ENCODE measurements around the gene MGA.

The MGA gene

DNA sequence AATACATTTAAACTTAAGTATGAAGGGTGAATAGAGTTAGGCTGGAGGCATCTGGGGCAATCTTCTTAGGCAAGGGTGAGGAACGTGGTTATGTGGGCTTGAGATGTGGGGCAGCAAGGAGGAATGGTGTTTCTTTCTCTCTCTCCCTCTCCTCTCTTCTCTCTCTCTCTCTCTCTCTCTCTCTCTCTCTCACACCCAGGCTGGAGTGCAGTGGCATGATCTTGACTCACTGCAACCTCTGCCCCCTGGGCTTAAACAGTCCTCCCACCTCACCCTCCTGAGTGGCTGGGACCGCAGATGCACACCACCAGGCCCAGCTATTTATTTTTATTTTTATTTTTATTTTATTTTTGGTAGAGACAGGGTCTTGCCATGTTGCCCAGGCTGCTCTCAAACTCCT is 4.0 kb upstream of the MGA start:
- no peak for DNase-seq (ENCODE audit: low read depth in 2 of 3, low spot score in 2 of 3)

DNA sequence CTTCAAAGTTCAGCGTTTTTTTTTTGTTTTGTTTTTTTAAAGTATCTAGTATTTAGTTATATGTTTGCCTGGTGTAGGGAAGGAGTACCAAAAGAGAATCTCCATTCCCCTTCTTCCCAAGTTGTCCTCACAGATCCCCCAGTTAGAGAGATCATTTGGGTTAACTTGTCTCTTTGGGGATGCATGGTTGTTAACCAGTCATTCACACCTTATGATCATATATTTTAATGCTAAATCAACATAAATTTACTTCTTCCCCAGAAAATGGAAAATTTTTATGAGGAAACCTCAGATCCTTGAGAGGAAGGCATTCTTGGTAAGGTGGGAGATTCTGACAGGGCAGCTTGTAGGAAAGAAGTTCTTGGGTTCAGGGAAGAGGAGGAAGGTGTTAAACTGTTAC is 1.5 kb upstream of the MGA start:
- DNase-seq (ENCODE audit: low read depth in 2 of 3, low spot score in 2 of 3) = no peak

DNA sequence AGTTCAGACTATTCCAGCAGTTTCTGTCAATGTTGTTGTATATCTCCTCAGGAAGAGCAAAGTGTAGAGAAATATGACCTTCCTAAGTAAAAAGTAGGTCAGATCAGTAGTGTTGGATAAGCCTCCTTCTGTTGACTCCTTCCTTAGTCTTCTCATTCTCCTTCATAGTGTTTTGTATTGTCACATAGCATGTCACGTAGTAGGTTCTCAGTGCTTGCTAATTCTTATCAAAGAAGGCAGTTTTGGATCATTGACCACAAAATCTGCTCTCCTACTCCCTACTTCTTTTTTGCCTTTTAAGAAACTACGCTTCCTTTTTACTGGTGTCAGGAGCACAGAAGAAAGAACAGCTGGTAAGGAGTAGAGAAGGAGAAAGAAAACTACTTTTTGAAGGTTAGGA is 1.0 kb upstream of the MGA start:
- DNase-seq (ENCODE audit: low read depth in 2 of 3, low spot score in 2 of 3) = no peak

DNA sequence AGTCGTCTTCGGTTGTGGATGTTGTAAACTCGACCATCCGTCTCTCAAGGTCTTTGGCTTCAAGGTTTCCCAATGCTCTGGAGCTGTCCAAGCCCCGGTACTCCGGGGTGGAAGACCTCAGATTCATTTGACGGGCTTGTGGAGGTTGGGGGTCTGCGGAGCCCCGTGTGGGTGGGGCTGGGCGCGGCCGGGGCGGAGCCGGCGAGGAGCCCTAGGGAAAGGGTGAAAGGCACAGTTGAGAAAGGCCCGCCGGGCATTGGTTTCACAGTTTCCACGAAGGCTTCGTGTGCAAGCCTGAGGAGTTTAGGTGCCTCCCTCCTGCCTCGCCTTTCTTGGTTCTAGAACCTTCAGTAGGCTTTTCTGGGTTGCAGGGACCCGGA is 360 bp upstream of the MGA start:
- DNase-seq (ENCODE audit: low read depth in 2 of 3, low spot score in 2 of 3) = no peak

DNA sequence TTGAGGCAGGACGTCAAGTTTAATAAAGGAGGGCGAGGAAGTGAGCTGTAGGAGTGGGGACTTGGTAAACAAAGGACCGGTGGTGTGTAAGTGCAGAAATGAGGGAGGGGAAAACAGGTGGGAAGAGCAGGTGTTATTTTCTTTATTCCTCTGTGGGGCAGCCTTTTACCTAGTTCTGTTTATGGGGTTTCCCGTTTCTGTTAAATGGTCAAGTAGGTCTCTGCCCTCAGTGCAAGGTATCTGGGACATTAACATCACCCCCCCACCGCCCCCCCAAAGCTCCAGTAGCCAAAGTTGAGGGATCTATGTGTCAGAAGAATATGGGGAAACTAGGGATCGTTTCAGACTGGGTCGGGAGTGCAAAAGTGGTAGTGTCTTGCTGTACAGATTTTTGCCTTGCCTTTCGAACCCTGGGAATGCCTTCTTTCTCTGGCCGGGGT is 893 bp downstream of the MGA start:
- no peak for DNase-seq (ENCODE audit: low read depth in 2 of 3, low spot score in 2 of 3)

DNA sequence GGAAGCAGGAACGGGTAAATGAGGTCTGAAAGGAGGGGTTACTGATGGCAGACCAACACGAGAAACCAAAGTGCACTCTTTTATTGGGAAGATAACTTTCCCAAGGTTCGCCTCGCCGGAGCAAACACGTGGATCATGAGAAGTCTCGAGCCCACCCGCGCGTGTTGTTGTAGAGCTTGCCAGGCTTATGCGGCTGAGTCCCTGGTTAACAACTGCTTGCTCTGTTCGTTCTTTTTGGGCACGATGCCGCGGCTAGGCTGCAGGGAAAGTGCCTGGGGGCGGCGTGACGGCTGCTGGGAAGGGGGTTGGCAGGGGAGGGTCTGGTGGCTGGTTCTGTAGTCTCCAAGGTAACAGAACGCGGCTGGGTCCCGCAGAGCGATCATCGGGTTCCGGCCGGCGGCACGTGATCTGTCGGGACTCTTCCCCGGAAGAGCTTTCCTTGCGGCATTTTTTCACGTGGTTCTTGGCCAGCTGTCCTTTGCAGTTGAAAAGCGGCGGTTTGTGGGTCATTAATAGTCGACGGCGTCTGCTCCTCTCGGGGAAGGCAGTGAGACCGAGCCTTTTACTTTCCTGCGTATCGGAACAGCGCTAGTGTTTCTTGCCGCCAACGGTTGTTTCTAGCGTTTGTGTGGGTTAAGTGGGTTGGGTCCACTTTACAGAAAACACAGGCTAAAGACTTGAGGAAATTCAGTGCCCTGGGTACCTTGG is 1.5 kb downstream of the MGA start:
- DNase-seq (ENCODE audit: low read depth in 2 of 3, low spot score in 2 of 3) = peak; percentile 21 to 42 (median 29)

DNA sequence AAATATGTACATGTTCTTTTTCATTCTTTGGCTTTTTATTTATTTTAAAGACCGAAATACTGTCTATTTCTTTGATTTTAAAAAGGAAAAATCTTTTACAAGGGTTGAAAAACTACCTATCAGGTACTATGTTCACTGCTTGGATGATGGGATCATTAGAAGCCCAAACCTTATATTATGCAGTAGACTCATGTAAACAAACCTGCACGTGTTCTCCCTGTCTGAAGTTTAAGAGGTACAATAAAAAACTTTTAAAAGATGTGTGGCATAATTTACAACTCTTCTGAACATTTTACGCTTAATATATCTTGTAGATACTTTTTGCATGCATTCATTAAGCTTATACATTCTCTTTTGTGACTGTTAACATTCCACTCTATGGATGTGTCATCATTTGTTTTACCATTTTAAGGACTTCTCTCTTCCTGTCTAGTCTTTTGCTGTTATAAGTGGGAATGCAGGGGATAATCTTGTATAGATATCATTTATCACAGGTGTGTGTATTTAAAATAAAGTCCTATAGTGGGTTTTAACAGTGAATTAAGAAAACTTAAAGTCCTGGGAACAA is 6.2 kb downstream of the MGA start:
- no peak for DNase-seq (ENCODE audit: low read depth in 2 of 3, low spot score in 2 of 3)

DNA sequence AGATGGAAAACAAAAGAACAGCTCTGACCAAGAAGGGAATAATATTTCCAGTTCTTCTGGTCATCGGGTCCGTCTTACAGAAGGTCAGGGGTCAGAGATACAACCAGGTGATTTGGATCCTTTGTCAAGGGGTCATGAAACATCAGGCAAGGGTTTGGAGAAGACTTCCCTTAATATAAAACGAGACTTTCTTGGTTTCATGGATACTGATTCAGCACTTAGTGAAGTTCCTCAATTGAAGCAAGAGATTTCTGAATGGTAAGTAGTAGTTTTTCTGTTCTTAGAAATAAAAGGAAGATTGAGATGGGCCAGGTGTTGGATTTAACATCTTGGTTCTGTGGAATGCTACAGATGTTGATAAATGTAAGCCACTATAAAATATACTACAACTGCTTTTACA is 9.5 kb downstream of the MGA start:
- no peak for DNase-seq (ENCODE audit: low read depth in 2 of 3, low spot score in 2 of 3)

DNA sequence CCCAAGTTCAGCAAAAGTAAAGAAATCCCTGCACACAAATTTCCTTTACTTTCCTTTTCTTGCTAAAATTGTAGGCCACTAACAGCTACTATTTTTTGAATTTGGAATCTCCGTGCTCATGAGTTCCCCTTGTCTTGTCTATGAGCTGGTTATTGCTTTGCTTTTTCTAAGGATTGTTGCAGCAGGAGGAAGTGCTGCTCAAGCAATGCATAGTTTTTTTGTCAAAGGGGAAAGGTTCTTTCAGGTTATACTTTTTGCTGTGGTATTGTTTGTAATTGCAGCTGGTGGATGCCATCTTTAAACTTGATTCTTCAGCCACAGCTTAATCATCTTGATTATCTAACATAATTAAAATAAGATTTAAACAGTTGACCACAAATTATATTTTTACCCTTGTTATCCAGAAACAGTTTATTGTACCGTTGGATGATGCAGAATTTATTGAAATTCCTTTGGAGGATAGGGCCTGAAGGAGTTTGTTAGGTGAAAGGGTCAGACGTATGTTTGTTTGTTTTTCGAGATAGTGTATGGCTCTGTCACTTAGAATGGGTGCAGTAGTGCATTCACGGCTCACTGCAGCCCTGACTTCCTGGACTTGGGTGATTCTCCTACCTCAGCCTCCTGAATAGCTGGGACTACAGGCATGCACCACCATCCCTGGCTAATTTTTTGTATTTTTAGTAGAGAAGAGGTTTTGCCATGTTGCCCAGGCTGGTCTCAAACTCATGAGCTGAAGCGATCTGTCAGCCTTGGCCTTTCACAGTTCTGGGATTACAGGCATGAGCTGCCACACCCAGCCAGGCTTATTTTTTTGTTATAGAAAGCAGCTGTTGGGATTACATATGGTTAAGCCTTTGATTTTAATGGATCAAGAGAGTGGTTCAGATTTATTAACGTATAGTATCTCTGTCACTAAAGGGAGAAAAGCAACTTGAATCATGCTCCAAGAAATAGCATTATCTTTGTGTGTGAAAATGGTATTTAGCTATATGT is 11.7 kb downstream of the MGA start:
- DNase-seq (ENCODE audit: low read depth in 2 of 3, low spot score in 2 of 3) = no peak

DNA sequence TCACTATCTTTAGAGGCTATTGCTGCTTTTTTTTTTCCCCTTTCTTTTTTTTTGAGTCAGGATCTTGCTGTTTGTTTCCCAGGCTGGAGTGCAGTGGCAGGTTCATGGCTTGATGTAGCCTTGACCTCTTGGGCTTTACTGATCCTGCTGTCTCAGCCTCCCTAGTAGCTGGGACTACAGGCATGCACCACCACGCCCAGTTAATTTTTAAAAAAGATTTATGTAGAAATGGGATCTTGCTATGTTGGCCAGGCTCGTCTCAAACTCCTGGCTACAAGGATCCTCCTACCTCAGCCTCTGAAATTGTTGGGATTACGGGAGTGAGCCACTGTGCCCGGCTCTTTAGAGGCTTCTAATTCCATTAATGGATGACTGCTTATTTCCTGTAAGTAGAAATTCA is 15.1 kb downstream of the MGA start:
- no peak for DNase-seq (ENCODE audit: low read depth in 2 of 3, low spot score in 2 of 3)

DNA sequence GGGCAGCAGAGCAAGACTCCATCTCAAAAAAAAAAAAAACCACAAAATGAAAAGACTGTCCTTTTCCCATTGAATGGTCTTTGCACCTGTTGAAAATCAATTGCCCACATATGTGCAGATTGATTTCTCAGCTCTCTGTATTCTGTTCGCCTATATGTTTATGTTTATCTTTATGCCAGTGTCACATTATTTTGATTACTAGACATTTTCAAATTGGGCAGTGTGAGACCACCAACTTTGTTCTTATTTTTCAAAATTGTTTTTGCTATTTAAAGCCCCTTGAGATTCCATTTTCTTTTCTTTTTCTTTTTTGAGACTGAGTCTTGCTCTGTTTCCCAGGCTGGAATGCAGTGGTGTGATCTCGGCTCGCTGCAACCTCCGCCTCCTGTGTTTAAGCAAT is 18.5 kb downstream of the MGA start:
- no peak for DNase-seq (ENCODE audit: low read depth in 2 of 3, low spot score in 2 of 3)

DNA sequence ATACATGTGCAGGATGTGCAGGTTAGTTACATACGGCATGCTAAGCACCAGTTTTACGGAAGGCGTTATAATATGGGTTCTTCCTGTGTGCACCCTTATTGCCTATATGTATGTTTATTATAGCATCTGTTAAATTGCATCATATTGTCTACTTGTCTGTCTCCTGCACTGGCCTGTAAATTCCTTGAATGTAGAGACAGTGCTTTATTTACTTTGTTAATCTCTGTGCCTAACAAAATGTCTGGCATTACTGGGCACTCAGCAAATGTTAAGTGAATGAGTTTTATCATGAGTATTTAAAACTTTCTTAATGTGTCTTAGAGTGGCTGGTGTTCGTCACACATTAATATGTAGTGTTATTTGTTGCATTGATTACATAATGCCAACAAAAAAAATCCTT is 23.8 kb downstream of the MGA start:
- no peak for DNase-seq (ENCODE audit: low read depth in 2 of 3, low spot score in 2 of 3)

DNA sequence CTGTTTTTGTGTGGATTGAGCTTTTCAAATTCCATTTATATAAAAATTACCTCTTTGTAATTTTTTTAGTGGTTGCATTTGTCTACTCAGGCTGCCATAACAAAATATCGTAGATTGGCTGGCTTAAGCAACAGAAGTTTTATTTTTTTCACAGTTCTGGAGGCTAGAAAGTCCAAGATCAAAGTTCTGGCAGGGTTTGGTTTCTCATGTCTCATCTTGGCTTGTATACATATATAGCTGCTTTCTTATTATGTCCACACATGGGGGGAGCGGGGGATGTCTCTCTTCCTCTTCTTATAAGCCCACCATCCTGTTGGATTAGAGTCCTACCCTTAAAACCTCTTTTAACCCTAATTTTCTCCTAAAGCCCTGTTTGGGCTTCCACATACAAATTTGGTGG is 28.5 kb downstream of the MGA start:
- no peak for DNase-seq (ENCODE audit: low read depth in 2 of 3, low spot score in 2 of 3)

DNA sequence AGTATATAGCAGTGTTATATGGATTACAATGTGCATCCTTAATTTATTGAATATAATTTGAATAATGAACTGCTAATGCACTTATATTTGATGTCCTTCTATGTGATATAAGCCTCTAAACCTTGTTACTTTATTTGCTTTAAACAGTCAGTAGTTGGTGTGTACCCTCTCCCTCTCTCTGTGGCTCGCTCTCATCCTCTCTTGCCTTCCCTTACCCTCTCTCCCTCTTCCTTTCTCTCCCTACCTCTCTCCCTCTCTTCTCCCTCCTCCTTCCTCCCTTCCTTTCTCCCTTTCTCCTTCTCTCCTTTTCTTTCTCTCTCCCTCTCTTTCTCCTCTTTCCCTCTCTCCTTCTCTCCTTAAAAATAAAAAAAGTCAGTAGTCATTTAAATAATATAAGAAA is 28.9 kb downstream of the MGA start:
- no peak for DNase-seq (ENCODE audit: low read depth in 2 of 3, low spot score in 2 of 3)

DNA sequence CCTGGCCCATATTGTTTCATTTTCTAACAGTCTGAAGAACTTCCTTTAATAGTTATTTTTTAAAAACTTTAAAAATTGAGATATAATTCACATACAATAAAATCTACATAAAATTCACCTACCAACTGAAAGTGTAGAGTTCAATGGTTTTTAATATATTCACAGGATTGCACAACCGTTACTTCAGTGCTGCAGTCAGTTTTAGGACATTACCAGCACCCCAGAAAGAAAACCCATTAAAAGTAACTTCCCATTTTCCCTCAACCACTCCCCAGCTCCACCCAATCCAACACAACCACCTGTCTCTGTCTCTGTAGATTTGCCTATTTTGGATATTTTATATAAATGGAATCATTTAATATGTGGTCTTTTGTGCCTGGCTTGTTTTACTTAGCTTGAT is 29.6 kb downstream of the MGA start:
- DNase-seq (ENCODE audit: low read depth in 2 of 3, low spot score in 2 of 3) = no peak

DNA sequence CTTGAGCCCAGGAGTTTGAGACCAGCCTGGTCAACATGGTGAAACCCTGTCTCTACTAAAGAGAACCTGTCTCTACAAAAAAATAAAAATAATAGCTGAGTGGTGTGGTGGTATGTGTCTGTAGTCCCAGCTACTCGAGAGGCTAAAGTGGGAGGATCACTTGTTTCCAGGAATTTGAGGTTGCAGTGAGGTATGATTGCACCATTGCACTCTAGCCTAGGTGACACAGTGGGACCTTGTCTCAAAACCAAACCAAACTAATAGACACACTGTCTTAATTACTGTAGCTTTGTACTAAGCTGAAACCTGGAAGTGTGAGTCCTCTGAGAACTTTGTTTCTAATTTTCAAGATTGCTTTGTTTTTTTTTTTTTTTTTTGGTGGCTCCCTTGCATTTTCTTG is 30.4 kb downstream of the MGA start:
- DNase-seq (ENCODE audit: low read depth in 2 of 3, low spot score in 2 of 3) = no peak

DNA sequence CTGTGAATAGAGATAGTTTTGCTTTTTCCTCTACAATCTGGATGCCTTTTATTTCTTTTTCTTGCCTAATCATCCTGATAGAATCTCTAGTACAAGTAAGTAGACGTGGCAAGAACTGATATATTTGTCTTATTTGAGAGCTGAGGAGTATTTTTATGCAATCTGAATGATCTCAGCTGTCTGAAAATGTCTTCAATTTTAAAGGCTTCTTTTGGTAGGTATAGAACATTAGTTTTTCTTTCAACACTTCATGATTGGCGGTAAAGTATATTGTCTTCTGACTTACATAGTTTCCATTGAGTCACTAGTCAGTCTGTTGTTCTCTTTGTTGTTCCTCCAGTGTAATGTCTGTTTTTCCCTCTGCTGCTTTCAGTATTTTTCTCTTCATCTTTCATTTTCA is 31.3 kb downstream of the MGA start:
- DNase-seq (ENCODE audit: low read depth in 2 of 3, low spot score in 2 of 3) = no peak

DNA sequence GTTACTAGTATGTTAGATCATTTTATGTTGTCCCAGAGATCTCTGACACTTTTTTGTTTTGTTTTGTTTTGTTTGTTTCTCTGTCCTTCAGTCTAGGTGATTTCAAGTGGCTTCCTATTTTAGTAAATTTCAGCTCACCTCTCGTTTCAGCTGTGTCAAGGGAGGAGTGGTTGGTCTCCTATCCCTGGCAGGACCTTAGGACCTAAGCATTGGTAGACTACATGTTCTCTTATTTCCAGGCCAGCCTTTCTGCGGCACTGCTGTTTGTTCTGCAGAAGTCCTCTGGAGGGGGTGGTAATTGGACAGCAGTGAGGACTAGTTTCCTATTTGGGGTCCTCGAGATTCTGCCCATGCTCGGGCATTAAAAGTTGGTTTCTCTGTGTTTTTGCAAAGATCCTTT is 31.8 kb downstream of the MGA start:
- DNase-seq (ENCODE audit: low read depth in 2 of 3, low spot score in 2 of 3) = no peak

DNA sequence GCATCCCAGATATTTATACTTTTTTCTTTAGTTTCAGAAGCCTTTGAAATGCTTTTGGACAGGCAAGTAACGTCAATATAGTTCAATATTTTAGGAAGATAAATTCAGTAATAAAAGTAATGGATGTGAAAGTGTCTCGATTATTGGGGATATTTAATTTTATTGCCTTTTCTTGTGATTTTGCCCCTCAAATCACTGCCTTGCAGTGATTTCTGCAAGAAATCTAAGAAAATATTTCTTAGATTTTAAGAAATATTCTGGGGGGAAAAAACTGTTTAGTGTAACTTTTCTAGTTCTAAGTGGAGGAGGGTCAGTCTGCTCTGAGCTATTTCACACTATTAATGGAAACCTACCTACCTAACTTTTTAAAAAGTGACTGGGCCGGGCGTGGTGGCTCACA is 33.6 kb downstream of the MGA start:
- no peak for DNase-seq (ENCODE audit: low read depth in 2 of 3, low spot score in 2 of 3)

DNA sequence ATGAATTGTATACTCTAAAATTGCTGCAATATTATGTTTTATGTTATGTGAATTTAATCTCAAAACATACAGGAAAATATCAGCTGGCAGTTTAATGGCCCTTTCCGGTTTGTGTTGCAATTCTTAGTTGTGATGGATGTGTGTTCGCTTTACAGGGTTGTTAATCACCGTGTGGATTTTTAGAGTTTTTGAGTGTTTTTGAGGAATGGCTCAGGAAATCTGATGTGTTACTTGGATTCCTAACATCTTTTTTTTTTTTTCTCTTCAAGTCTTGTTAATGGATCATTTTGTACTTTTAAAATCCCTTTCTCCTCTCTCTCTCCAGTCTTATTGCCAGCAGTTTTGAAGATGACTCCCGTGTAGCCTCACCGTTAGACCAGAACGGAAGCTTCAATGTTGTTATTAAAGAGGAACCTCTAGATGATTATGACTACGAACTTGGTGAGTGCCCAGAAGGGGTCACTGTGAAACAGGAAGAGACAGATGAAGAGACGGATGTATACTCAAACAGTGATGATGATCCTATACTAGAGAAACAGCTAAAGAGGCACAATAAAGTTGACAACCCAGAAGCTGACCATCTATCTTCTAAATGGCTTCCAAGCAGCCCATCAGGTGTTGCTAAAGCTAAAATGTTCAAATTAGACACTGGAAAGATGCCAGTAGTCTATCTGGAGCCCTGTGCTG is 35.7 kb downstream of the MGA start:
- no peak for DNase-seq (ENCODE audit: low read depth in 2 of 3, low spot score in 2 of 3)

DNA sequence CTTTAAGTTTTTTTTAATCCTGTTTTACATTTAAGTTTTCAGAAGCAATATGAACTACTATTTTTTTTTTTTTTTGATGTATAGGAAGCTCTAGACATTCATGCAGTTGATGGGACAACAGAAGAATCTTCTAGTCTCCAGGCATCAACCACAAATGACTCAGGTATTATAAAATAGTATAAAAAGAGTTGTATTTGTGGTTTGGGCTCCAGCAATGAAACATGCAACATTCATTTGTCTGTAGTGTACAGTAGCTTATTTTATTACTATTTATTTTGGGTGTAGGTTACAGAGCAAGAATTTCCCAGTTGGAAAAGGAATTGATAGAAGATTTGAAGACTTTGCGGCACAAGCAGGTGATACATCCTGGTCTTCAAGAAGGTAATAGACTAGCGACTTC is 38.6 kb downstream of the MGA start:
- no peak for DNase-seq (ENCODE audit: low read depth in 2 of 3, low spot score in 2 of 3)

DNA sequence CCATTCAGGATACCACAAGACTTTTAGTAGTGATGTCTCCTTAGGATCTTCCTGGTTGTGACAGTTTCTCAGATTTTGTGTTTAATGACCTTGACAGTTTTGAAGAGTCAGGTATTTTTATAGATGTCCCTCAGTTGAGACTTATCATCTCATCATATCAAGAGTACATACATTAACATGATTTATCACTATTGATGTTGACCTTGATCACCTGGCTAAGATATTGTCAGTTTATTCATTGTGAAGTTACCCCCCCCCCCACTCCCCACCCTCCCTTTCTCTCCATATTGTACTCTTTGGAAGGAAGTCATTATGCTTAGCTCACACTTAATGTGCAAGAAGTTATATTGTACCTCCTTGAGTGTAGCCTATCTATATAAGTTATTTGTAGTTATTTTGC is 42.9 kb downstream of the MGA start:
- no peak for DNase-seq (ENCODE audit: low read depth in 2 of 3, low spot score in 2 of 3)

All from activated CD8-positive, alpha-beta memory T cell treated with anti-CD3 and anti-CD28 coated beads for 48 hours (primary cell).